HuH-7.5 (cell line): ENCODE measurements around the gene LUZP2.
"Not testable (repeated sequence)": the region's sequence is repeated elsewhere in the genome, so short reads cannot be mapped to it uniquely, and the experiment has no call there.

Source experiments
- DNase-seq: peaks from one replicate; pipeline ENCODE4 v3.0.0; 2011; ENCODE audit warnings: low spot score

LUZP2 gene

GRCh38 chr11:24900960-24901549, 404.2 kb downstream of the LUZP2 start:
- DNase-seq: no peak

DNA sequence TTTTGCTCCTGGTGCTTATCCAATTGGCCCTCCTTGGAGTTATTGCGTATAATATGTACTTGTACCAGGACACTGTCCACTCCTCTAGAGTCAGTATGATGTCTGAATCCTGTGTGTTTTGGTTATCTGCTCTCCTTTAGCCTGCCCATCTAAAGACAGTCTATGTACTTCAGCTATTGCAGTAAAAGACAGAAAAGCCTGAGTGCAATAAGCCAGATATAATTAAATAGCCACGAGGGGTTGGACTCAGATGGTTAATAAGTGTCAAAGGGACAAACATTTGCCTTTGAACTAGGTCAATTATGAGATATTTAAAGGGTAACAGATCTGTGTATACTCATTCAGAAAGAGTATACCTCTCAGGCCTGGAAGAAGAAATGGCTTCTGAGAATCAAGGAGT, 406.7 kb downstream of the LUZP2 start:
- no peak for DNase-seq

- no peak for DNase-seq
These were observed 428.2 kb downstream of the LUZP2 start for GRCh38 chr11:24925091-24925490.

- DNase-seq: no peak
These were observed 435.5 kb downstream of the LUZP2 start for GRCh38 chr11:24932110-24933000.

GRCh38 chr11:24934733-24935439, 438.0 kb downstream of the LUZP2 start:
- peak; percentile 7 for DNase-seq

- DNase-seq: no peak
These were observed 448.0 kb downstream of the LUZP2 start for GRCh38 chr11:24944891-24945290.

DNA sequence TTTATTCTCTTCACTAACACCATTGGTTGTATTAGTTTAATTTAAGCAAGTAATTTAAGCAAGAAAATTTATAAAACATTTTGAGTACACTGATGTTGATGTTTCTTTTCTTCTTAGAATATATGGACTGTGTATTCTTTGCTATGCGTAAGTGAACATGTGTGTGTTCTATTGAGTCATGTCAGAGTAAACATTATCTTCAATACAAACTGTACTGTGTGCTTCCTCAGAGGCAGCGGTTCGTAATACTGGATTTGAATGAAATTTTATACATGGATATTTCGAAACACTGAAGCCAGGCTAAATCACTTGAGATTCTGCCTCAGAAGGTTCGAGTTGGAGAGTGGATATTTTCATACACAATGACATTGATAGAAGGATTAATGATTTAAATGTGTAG, 452.6 kb downstream of the LUZP2 start:
- DNase-seq: no peak

DNA sequence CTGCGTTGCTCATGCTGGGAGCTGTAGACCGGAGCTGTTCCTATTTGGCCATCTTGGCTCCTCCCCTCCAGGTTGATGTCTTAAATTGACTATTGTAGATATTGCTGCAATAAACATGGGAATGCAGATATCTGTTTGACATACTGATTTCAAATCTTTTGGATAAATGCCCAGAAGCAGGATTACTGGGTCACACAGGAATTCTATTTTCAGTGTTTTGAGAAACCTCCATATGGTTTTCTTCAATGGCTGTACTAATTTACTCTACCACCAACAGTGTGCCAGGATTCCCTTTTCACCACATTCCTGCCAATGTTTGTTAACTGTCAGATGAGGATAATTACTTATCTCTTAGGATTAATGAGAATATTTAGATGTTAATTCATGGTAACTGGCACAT, 467.0 kb downstream of the LUZP2 start:
- no peak for DNase-seq

DNA sequence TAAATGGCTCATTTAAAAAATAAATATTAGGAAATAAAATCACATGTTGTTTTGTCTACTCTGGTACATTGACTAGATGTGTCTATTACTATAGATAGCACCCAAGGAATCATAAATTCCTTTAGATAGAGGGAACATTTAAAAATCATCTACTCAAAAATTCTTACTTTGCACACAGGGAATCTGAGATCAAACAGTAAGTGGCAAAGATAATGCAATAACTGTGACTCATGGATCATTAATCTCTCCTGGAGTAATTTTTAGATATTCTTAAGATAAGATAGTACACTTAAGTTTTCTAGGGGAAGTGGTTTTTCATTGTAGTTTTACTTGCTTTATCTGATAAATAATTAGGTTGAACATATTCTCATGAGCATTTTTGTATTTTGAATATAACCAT, 468.9 kb downstream of the LUZP2 start:
- no peak for DNase-seq

DNA sequence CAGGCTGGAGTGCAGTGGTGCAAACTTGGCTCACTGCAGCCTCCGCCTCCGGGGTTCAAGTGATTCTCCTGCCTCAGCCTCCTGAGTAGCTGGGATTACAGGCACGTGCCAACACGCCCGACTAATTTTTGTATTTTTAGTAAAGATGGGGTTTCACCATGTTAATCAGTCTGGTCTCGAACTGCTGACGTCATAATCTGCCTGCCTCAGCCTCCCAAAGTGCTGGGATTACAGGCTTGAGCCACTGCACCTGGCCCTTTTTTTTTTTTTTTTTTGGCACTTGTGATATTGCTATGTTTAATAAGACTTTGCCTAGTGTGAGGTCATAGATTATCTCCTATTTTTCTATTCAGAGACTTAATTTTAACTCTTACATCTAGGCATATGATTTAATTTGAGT, 497.1 kb downstream of the LUZP2 start:
- not testable (repeated sequence) for DNase-seq

DNA sequence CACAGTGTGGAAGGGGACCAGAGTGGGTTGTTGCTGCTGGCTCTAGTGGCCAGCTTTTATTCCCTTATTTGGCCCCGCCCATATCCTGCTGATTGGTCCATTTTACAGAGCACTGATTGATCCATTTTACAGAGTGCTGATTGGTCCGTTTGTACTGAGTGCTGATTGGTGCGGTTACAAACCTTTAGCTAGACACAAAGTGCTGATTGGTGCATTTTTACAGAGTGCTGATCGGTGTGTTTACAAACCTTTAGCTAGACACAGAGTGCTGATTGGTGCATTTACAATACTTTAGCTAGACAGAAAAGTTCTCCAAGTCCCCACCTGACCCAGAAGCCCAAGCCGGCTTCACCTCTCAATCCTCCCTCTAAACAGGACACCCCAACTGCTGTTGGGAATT, 503.1 kb downstream of the LUZP2 start:
- not testable (repeated sequence) for DNase-seq

GRCh38 chr11:25037431-25037830, 540.6 kb downstream of the LUZP2 start:
- no peak for DNase-seq

- DNase-seq: no peak
These were observed 541.3 kb downstream of the LUZP2 start for GRCh38 chr11:25038131-25038530.

- DNase-seq: no peak
These were observed 542.3 kb downstream of the LUZP2 start for GRCh38 chr11:25039165-25039564.

GRCh38 chr11:25048632-25049031, 551.8 kb downstream of the LUZP2 start:
- no peak for DNase-seq

GRCh38 chr11:25052844-25053243, 556.0 kb downstream of the LUZP2 start:
- DNase-seq: no peak

DNA sequence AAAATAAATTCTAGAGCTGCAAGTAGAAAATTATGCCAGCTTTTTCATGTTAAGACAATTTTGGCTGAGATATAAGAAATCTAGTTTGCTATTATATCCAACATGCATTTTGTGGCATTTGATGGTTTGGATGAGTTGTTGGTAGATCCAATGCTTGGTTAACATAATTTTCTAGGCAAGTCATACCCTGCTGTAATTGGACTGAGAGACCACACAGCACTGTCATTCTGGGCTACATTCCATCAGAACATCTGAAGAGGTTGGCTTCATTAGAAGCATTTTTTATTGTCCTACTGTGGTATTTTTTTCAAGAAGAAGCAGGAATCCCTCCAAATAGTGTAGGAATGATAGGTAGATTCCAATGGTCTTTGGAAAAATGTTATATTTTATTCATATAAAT, 561.0 kb downstream of the LUZP2 start:
- no peak for DNase-seq

GRCh38 chr11:25065746-25066145, 568.9 kb downstream of the LUZP2 start:
- DNase-seq: no peak

DNA sequence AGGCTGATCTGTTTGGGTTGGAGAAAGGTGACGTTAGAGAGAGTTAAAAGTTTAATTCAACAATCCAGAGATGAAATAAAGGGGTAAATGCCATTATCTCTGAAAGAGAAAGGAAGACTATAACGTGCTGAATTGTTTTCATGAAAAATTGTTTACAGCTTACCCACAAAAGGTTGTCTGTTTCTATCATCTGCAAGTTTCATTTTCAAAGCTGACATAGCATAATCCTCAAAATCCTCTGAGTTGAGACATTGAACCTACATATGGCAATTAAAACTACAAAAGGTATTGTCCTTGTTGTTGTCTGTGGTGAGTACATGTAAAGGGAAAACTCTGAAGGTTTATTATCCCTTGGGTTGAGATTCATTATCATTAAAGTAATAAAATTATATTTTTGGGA, 569.9 kb downstream of the LUZP2 start:
- DNase-seq: no peak

DNA sequence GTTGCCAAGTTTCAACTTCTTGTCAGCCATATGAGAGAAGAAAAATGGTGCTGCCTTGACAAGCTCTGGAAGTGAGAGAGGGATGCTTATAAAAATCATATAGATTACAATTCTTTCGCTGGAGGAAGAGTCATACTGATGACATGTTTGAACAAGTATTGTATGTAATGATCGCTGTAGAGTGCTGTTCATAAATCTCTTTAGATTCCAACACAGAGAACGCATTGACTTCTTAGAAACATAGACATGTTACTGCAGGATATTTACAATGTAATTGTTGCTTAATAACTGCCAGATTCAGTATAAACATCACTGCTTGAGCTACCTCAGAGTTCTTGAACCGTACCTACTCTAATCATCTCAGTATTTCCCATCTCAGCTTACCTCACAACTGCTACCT, 571.6 kb downstream of the LUZP2 start:
- no peak for DNase-seq

GRCh38 chr11:25094085-25094802, 597.4 kb downstream of the LUZP2 start:
- peak; percentile 11 for DNase-seq

DNA sequence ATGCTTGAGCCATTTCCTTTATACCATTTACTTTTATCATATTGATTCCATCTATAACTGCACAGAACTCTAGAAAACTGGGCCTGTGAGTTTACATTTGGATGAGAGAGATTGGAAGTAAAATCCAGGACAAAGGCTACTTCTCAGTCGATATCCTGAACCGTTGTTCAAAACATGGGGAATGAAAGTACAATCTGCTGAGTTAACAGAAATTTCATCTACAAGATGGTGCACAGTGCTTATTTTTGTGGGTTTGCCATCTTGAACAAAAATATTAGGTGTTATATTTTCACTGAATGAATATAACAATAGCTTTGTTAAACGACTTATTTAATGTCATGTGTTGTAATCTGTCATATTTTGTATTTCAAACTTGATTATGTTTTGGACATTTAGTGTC, 622.6 kb downstream of the LUZP2 start:
- no peak for DNase-seq
